Keratinocyte (primary cell): ENCODE results near the gene TCF21. TPM values are rescaled to one million over a fixed set of nuclear protein-coding genes. Genes with fewer than 3 reads are reported as not detected.

ENCODE experiments used
- DNase-seq: peaks from one replicate; pipeline ENCODE4 v3.0.0-alpha.2; 2011; ENCODE audit warnings: low read depth, missing footprints, low spot score
- FAIRE-seq: peaks from 2 replicates; lab custom pipeline; 2011; peaks lifted over from hg19 to GRCh38; lab: Jason Lieb, UNC
- H2AFZ ChIP-seq: 2 replicates; pipeline ENCODE4 v1.6.0; 2012; ENCODE audit warnings: low read length, control low read depth, inconsistent platforms; ENCODE audit not compliant: control insufficient read depth
- H3K27ac ChIP-seq: 2 replicates; pipeline ENCODE4 v1.5.1; 2011; ENCODE audit warnings: low read length; ENCODE audit not compliant: control insufficient read depth, insufficient read depth
- H3K27me3 ChIP-seq: 3 replicates; pipeline ENCODE4 v1.6.0; 2011; ENCODE audit warnings: low read length; ENCODE audit not compliant: control insufficient read depth, insufficient read depth; ENCODE audit errors: extremely low read depth
- H3K36me3 ChIP-seq, 2 experiments: 2 replicates in 1 of 2; 3 replicates in 1 of 2; pipeline ENCODE4 v1.5.1; 2011; ENCODE audit warnings: low read length in 2 of 2, mild to moderate bottlenecking in 1 of 2; ENCODE audit not compliant: control insufficient read depth in 2 of 2, insufficient read depth in 2 of 2; ENCODE audit errors: extremely low read depth in 1 of 2
- H3K4me1 ChIP-seq: 3 replicates; pipeline ENCODE4 v1.5.1; 2011; ENCODE audit warnings: low read length; ENCODE audit not compliant: control insufficient read depth, insufficient read depth; ENCODE audit errors: extremely low read depth
- H3K4me2 ChIP-seq: 3 replicates; pipeline ENCODE4 v1.6.0; 2011; ENCODE audit warnings: low read depth, low read length; ENCODE audit not compliant: control insufficient read depth, insufficient read depth; ENCODE audit errors: extremely low read depth
- H3K4me3 ChIP-seq, 3 experiments: fragments of 200-600 bp in 1 of 3; sonication (generic) in 1 of 3; 2 replicates in 2 of 3; 3 replicates in 1 of 3; pipeline ENCODE4 v1.5.1; 2011 to 2016; ENCODE audit warnings: low read length in 3 of 3, mild to moderate bottlenecking in 3 of 3, control low read depth in 2 of 3, inconsistent platforms in 1 of 3, low read depth in 1 of 3, mixed read lengths in 1 of 3, mixed run types in 1 of 3, moderate library complexity in 1 of 3; ENCODE audit not compliant: control insufficient read depth in 2 of 3, insufficient read depth in 2 of 3; ENCODE audit errors: extremely low read depth in 1 of 3
- H3K79me2 ChIP-seq: 2 replicates; pipeline ENCODE4 v1.6.0; 2012; ENCODE audit warnings: low read length; ENCODE audit not compliant: control insufficient read depth, insufficient read depth
- H3K9ac ChIP-seq: 3 replicates; pipeline ENCODE4 v1.6.0; 2011; ENCODE audit warnings: low read length; ENCODE audit not compliant: control insufficient read depth, insufficient read depth; ENCODE audit errors: extremely low read depth
- H3K9me1 ChIP-seq: 3 replicates; pipeline ENCODE4 v1.6.0; 2011; ENCODE audit warnings: low read length; ENCODE audit not compliant: control insufficient read depth, insufficient read depth; ENCODE audit errors: extremely low read depth
- H3K9me3 ChIP-seq: 2 replicates; pipeline ENCODE4 v1.5.1; 2012; ENCODE audit warnings: low read depth, low read length; ENCODE audit not compliant: control insufficient read depth
- H4K20me1 ChIP-seq: 3 replicates; pipeline ENCODE4 v1.6.0; 2011; ENCODE audit warnings: low read length; ENCODE audit not compliant: control insufficient read depth, insufficient read depth; ENCODE audit errors: extremely low read depth
- EZH2 ChIP-seq: IDR thresholded peaks from one replicate; pipeline ENCODE4 v1.6.1; 2012; ENCODE audit warnings: inconsistent platforms, mild to moderate bottlenecking, low read length, moderate library complexity
- dilution Hi-C: fragments of 300-500 bp; cut with MboI; formaldehyde crosslinking; loops from one replicate; pipeline ENCODE4 v1.7.0; 2020; ENCODE audit warnings: low sequenced_read_pairs; ENCODE audit not compliant: extremely low pct_ligation_motif_present
- polyA plus RNA-seq, 5 experiments: library from polyadenylated mRNA; depleted of rRNA in 3 of 5; stranded (reverse) in 3 of 5; stranded (forward) in 1 of 5; unstranded in 1 of 5; fragments of >200 nt; gene quantifications; 1 replicate in 1 of 5; 2 replicates in 3 of 5; 3 replicates in 1 of 5; pipeline versions ENCODE4 v1.2.1 to v1.2.3, GENCODE V29; 2011 to 2012; ENCODE audit warnings: missing spikeins in 2 of 5, low read depth in 1 of 5, low replicate concordance in 1 of 5
- TF ChIP-seq, protein P1 (sequence below), 3 experiments: IDR thresholded peaks in 1 of 3; conservative IDR thresholded peaks in 1 of 3; optimal IDR thresholded peaks in 1 of 3; 2 replicates in 2 of 3; 3 replicates in 1 of 3; pipeline versions ENCODE3 to v1.5.1; 2011; ENCODE audit warnings: low read length in 3 of 3, mild to moderate bottlenecking in 3 of 3, moderate library complexity in 2 of 3, control low read depth in 1 of 3, inconsistent platforms in 1 of 3; ENCODE audit not compliant: insufficient read depth in 2 of 3; ENCODE audit errors: extremely low read depth in 1 of 3

TCF21 gene
- polyA plus RNA-seq, 1 donor (not counting 4 experiments of a cell fraction or from before 2014, with no cell fraction given), result not detected

DNA sequence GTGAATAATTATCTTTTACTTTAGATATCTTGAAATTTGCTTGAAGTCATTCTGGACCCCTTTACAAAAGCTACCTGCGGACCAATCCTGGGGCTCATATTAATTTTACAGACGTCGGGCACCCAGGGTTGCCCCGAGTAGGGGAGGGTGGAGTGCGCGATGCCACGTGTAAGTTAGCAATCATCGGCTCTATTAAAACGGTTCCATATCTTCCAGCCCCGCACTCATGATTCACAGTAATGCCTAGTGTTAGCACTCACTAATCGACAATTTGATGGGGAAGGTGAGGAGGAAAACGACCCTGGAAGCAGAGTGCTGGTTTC lies 34.9 kb upstream of the TCF21 start:
- FAIRE-seq (no peak), DNase-seq (no peak)
- Histone ChIP-seq H3K4me3 (no peak overlapping the region), H3K9ac (no peak overlapping the region), H3K27me3 (peaks cover 39% of the 10 kb centered on the region), H3K4me1 (no peaks in the 10 kb centered on the region), H3K27ac (no peak overlapping the region), H3K36me3 (no peaks in the 10 kb centered on the region), H3K4me2 (no peak overlapping the region), H3K9me3 (no peaks in the 10 kb centered on the region), H3K9me1 (no peaks in the 10 kb centered on the region), H2AFZ (no peak overlapping the region), H3K79me2 (no peaks in the 10 kb centered on the region), H4K20me1 (no peaks in the 10 kb centered on the region)
- TF ChIP-seq, protein P1, sequence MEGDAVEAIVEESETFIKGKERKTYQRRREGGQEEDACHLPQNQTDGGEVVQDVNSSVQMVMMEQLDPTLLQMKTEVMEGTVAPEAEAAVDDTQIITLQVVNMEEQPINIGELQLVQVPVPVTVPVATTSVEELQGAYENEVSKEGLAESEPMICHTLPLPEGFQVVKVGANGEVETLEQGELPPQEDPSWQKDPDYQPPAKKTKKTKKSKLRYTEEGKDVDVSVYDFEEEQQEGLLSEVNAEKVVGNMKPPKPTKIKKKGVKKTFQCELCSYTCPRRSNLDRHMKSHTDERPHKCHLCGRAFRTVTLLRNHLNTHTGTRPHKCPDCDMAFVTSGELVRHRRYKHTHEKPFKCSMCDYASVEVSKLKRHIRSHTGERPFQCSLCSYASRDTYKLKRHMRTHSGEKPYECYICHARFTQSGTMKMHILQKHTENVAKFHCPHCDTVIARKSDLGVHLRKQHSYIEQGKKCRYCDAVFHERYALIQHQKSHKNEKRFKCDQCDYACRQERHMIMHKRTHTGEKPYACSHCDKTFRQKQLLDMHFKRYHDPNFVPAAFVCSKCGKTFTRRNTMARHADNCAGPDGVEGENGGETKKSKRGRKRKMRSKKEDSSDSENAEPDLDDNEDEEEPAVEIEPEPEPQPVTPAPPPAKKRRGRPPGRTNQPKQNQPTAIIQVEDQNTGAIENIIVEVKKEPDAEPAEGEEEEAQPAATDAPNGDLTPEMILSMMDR (optimal IDR thresholded peaks at IDR 0.05 in 1 of 3, IDR thresholded peaks at IDR 0.05 in 1 of 3, conservative IDR thresholded peaks at IDR 0.05 in 1 of 3; ENCODE audit: extremely low read depth in 1 of 3, insufficient read depth in 2 of 3, low read length in 3 of 3), result no peak
- no peak for TF ChIP-seq EZH2
- dilution Hi-C loops, result no loop called here

DNA sequence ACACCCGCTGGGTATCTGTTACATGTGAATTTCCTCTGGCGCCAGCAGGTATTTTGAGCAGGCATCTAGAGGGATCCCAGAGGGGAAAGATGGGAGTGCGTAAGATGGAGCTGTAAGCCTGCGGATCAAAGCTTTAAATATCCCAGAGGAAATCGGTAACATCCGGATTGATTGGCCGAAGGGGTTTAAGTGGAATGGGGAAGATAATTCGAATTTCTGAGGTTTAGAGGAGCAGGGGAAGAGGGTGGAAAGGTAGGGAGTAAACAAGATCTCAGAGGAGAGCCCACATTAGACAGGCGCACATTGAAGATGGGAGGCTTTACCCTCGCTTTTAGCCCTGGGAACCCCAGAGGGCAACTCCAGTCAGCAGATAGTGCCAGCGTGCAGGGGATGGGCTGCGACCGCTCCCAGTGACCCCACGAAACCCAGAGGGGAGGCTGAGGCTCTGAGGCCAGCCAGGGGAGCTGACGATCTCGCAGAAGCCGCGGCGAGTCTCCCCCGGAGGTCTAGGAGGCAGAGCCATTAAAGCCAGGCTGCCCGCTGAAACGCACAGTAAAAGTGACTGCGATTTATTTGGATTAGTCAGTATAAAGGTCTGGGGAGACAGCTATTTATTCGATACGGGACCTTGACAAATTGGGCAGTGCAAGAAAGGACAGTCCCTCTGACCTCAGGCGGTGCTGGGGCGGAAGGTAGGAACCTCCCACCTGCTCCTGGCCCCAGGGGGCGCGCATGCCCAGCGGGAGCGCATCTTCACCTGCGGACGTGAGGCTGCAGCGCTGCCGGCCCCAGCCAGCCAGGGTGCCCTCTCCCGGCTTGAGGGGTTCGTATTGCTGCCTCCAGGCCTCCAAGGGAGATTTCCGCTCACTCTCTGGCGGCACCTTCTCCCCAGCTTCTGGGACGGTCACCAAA lies 34.3 kb upstream of the TCF21 start:
- no peak overlapping the region for H3K4me3 ChIP-seq
- no peaks in the 10 kb centered on the region for H3K36me3 ChIP-seq
- H3K27ac ChIP-seq, result no peak overlapping the region
- no peak overlapping the region for H2AFZ ChIP-seq
- no peak overlapping the region for H3K4me2 ChIP-seq
- H3K27me3 ChIP-seq, result peaks cover 39% of the 10 kb centered on the region
- TF ChIP-seq EZH2, result peak; percentile 83
- TF ChIP-seq, protein P1 (optimal IDR thresholded peaks at IDR 0.05 in 1 of 3, IDR thresholded peaks at IDR 0.05 in 1 of 3, conservative IDR thresholded peaks at IDR 0.05 in 1 of 3; ENCODE audit: extremely low read depth in 1 of 3, insufficient read depth in 2 of 3, low read length in 3 of 3), result no peak
- no peaks in the 10 kb centered on the region for H3K4me1 ChIP-seq
- H3K9ac ChIP-seq, result no peak overlapping the region
- DNase-seq (no peak), FAIRE-seq (no peak)
- dilution Hi-C loops, result no loop called here
- H3K9me1 ChIP-seq, result no peaks in the 10 kb centered on the region
- H3K79me2 ChIP-seq, result no peaks in the 10 kb centered on the region
- H4K20me1 ChIP-seq, result no peaks in the 10 kb centered on the region
- H3K9me3 ChIP-seq, result no peaks in the 10 kb centered on the region
